Measurements from ENCODE around the gene COL15A1.

COL15A1 gene

GRCh38 chr9:98913705-98914104 lies 30.0 kb upstream of the COL15A1 start:
- no peak for TF ChIP-seq CTCF (IDR thresholded peaks at IDR 0.05; ENCODE audit: insufficient read depth, low read depth, low read length, missing control alignments)
- DNase-seq (ENCODE audit: low read depth) = no peak
- no peak overlapping the region for H3K4me3 ChIP-seq (ENCODE audit: low read depth, low read length)

GRCh38 chr9:98915599-98915998 lies 28.1 kb upstream of the COL15A1 start:
- no peak for DNase-seq (ENCODE audit: low read depth)
- H3K4me3 ChIP-seq (ENCODE audit: low read depth, low read length) = no peak overlapping the region
- no peak for TF ChIP-seq CTCF (IDR thresholded peaks at IDR 0.05; ENCODE audit: insufficient read depth, low read depth, low read length, missing control alignments)

- no peak overlapping the region for H3K4me3 ChIP-seq (ENCODE audit: low read depth, low read length)
- no peak for DNase-seq (ENCODE audit: low read depth)
- TF ChIP-seq CTCF (IDR thresholded peaks at IDR 0.05; ENCODE audit: insufficient read depth, low read depth, low read length, missing control alignments) = no peak
These were observed 27.0 kb upstream of the COL15A1 start for GRCh38 chr9:98916660-98917059.

GRCh38 chr9:98917746-98918487 lies 25.8 kb upstream of the COL15A1 start:
- TF ChIP-seq CTCF (IDR thresholded peaks at IDR 0.05; ENCODE audit: insufficient read depth, low read depth, low read length, missing control alignments) = no peak
- DNase-seq (ENCODE audit: low read depth) = no peak

GRCh38 chr9:98921732-98922131 lies 22.0 kb upstream of the COL15A1 start:
- DNase-seq (ENCODE audit: low read depth) = no peak
- no peak overlapping the region for H3K4me3 ChIP-seq (ENCODE audit: low read depth, low read length)
- TF ChIP-seq CTCF (IDR thresholded peaks at IDR 0.05; ENCODE audit: insufficient read depth, low read depth, low read length, missing control alignments) = no peak

More at GRCh38 chr9:98917746-98918487, 25.8 kb upstream of the COL15A1 start:
- H3K4me3 ChIP-seq (ENCODE audit: low read depth, low read length) = no peak overlapping the region

GRCh38 chr9:98922721-98923435 lies 20.8 kb upstream of the COL15A1 start:
- no peak for TF ChIP-seq CTCF (IDR thresholded peaks at IDR 0.05; ENCODE audit: insufficient read depth, low read depth, low read length, missing control alignments)
- DNase-seq (ENCODE audit: low read depth) = peak; percentile 19
- H3K4me3 ChIP-seq (ENCODE audit: low read depth, low read length) = no peak overlapping the region
